ENCODE data around the gene IFIT3. TPM values are rescaled to one million over a fixed set of nuclear protein-coding genes. Genes with fewer than 3 reads are reported as not detected.

Gene IFIT3
- total RNA-seq, 2 donors from 2014 or later, result 2.3 to 3.9 TPM

- no peak overlapping the region for H3K27ac ChIP-seq
- no peak for DNase-seq
- H3K4me1 ChIP-seq, result peaks cover 8% of the 10 kb centered on the region
- H3K27me3 ChIP-seq, result no peaks in the 10 kb centered on the region
- 74 to 77% methylated on average over 6 of the region's 6 CpGs for WGBS, 2 donors
- no peaks in the 10 kb centered on the region for H3K9me3 ChIP-seq
- ATAC-seq, result no peak
- no peak overlapping the region for H3K4me3 ChIP-seq
- intact Hi-C loops (cut with DNase I), result no loop called here
- no peak for TF ChIP-seq POLR2A (IDR thresholded peaks at IDR 0.05)
- TF ChIP-seq, protein P1, sequence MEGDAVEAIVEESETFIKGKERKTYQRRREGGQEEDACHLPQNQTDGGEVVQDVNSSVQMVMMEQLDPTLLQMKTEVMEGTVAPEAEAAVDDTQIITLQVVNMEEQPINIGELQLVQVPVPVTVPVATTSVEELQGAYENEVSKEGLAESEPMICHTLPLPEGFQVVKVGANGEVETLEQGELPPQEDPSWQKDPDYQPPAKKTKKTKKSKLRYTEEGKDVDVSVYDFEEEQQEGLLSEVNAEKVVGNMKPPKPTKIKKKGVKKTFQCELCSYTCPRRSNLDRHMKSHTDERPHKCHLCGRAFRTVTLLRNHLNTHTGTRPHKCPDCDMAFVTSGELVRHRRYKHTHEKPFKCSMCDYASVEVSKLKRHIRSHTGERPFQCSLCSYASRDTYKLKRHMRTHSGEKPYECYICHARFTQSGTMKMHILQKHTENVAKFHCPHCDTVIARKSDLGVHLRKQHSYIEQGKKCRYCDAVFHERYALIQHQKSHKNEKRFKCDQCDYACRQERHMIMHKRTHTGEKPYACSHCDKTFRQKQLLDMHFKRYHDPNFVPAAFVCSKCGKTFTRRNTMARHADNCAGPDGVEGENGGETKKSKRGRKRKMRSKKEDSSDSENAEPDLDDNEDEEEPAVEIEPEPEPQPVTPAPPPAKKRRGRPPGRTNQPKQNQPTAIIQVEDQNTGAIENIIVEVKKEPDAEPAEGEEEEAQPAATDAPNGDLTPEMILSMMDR (IDR thresholded peaks at IDR 0.05), result no peak
- no peaks in the 10 kb centered on the region for H3K36me3 ChIP-seq (replicated peaks in 1 of 2; ENCODE audit: insufficient read depth in 1 of 2, low read depth in 2 of 2)
Observed at GRCh38 chr10:89363729-89364442, 36.1 kb downstream of the IFIT3 start.

- ATAC-seq, result no peak
- no peak overlapping the region for H3K27ac ChIP-seq
Observed at GRCh38 chr10:89364531-89364930, 36.7 kb downstream of the IFIT3 start.

GRCh38 chr10:89367529-89367928 lies 39.7 kb downstream of the IFIT3 start:
- 58 to 63% methylated on average over 4 of the region's 4 CpGs for WGBS, 2 donors
- H3K9me3 ChIP-seq, result no peaks in the 10 kb centered on the region
- H3K36me3 ChIP-seq (replicated peaks in 1 of 2; ENCODE audit: insufficient read depth in 1 of 2, low read depth in 2 of 2), result no peaks in the 10 kb centered on the region
- peak in 1 of 4 donors; percentile 25 for DNase-seq
- peak; percentile 38 for ATAC-seq
- intact Hi-C loops (cut with DNase I), result no loop called here
- peak overlapping the region in 1 of 4 donors; percentile 36 for H3K27ac ChIP-seq
- peaks cover 14% of the 10 kb centered on the region for H3K4me1 ChIP-seq
- H3K4me3 ChIP-seq, result no peak overlapping the region
- H3K27me3 ChIP-seq, result no peaks in the 10 kb centered on the region
- TF ChIP-seq, protein P1 (IDR thresholded peaks at IDR 0.05), result no peak
- TF ChIP-seq POLR2A (IDR thresholded peaks at IDR 0.05), result no peak

More at GRCh38 chr10:89364531-89364930, 36.7 kb downstream of the IFIT3 start:
- Histone ChIP-seq H3K27me3 (no peaks in the 10 kb centered on the region), H3K9me3 (no peaks in the 10 kb centered on the region), H3K4me3 (no peak overlapping the region), H3K36me3 (replicated peaks in 1 of 2; ENCODE audit: insufficient read depth in 1 of 2, low read depth in 2 of 2) (no peaks in the 10 kb centered on the region), H3K4me1 (peaks cover 14% of the 10 kb centered on the region)
- no peak for TF ChIP-seq POLR2A (IDR thresholded peaks at IDR 0.05)
- TF ChIP-seq, protein P1 (IDR thresholded peaks at IDR 0.05), result no peak
- intact Hi-C loops (cut with DNase I), result no loop called here
- 93 to 100% methylated on average over 1 of the region's 1 CpG for WGBS, 2 donors
- DNase-seq, result no peak

- Histone ChIP-seq H3K36me3 (replicated peaks in 1 of 2; ENCODE audit: insufficient read depth in 1 of 2, low read depth in 2 of 2) (no peaks in the 10 kb centered on the region), H3K27me3 (no peaks in the 10 kb centered on the region), H3K4me3 (no peak overlapping the region), H3K27ac (no peak overlapping the region), H3K4me1 (peaks cover 18% of the 10 kb centered on the region), H3K9me3 (no peaks in the 10 kb centered on the region)
- DNase-seq (no peak), ATAC-seq (no peak)
- TF ChIP-seq POLR2A (IDR thresholded peaks at IDR 0.05), result no peak
- TF ChIP-seq, protein P1 (IDR thresholded peaks at IDR 0.05), result no peak
- intact Hi-C loops (cut with DNase I), result no loop called here
- 38 to 39% methylated on average over 1 of the region's 1 CpG for WGBS, 2 donors
Observed at GRCh38 chr10:89368129-89368528, 40.3 kb downstream of the IFIT3 start.

All from body of pancreas (tissue), 4 donors.